ENCODE measurements around the gene SF3B2. TPM values are rescaled to one million over a fixed set of nuclear protein-coding genes. Genes with fewer than 3 reads are reported as not detected.
A peak's percentile ranks its signal among the peaks of the same experiment; 100 is the strongest.
"Not testable (repeated sequence)": the region's sequence is repeated elsewhere in the genome, so short reads cannot be mapped to it uniquely, and the experiment has no call there.

Gene SF3B2
- total and polyA plus RNA-seq, 9 donors, result 96.9 to 168 (median 137) TPM

- H3K36me3 ChIP-seq (ENCODE audit: control insufficient read depth, insufficient read depth, low read length), result no peaks in the 10 kb centered on the region
- H3K4me1 ChIP-seq (ENCODE audit: control insufficient read depth, insufficient read depth, low read length), result peaks cover 2% of the 10 kb centered on the region
- H3K9me3 ChIP-seq (replicated peaks; ENCODE audit: control insufficient read depth, low read depth, low read length), result no peaks in the 10 kb centered on the region
- no CpG with 5 or more reads among the region's 3 CpGs for WGBS (ENCODE audit: insufficient coverage)
- H3K27ac ChIP-seq (ENCODE audit: low read length), result no peak overlapping the region
- H3K27me3 ChIP-seq (ENCODE audit: control insufficient read depth, insufficient read depth, low read length), result no peaks in the 10 kb centered on the region
- no peak overlapping the region for H3K4me3 ChIP-seq (ENCODE audit: low read length)
- DNase-seq, result no peak
Measured at GRCh38 chr11:66101066-66101464, 48.9 kb downstream of the SF3B2 start.

- H3K4me3 ChIP-seq (ENCODE audit: low read length), result no peak overlapping the region
- DNase-seq, result no peak
- H3K27me3 ChIP-seq (ENCODE audit: control insufficient read depth, insufficient read depth, low read length), result no peaks in the 10 kb centered on the region
- peaks cover 2% of the 10 kb centered on the region for H3K4me1 ChIP-seq (ENCODE audit: control insufficient read depth, insufficient read depth, low read length)
- peaks cover 4% of the 10 kb centered on the region for H3K36me3 ChIP-seq (ENCODE audit: control insufficient read depth, insufficient read depth, low read length)
- H3K9me3 ChIP-seq (replicated peaks; ENCODE audit: control insufficient read depth, low read depth, low read length), result no peaks in the 10 kb centered on the region
- H3K27ac ChIP-seq (ENCODE audit: low read length), result no peak overlapping the region
- 49% methylated on average over 4 of the region's 4 CpGs for WGBS (ENCODE audit: insufficient coverage)
Measured at GRCh38 chr11:66104057-66104638, 52.0 kb downstream of the SF3B2 start.

- Histone ChIP-seq H3K4me3 (ENCODE audit: low read length) (no peak overlapping the region), H3K36me3 (ENCODE audit: control insufficient read depth, insufficient read depth, low read length) (peaks cover 4% of the 10 kb centered on the region), H3K9me3 (replicated peaks; ENCODE audit: control insufficient read depth, low read depth, low read length) (no peaks in the 10 kb centered on the region), H3K27me3 (ENCODE audit: control insufficient read depth, insufficient read depth, low read length) (no peaks in the 10 kb centered on the region), H3K27ac (ENCODE audit: low read length) (no peak overlapping the region), H3K4me1 (ENCODE audit: control insufficient read depth, insufficient read depth, low read length) (peaks cover under 1% of the 10 kb centered on the region)
- DNase-seq, result no peak
- WGBS (ENCODE audit: insufficient coverage), result 69% methylated on average over 2 of the region's 4 CpGs
Measured at GRCh38 chr11:66106786-66107599, 54.8 kb downstream of the SF3B2 start.

- 100% methylated on average over 1 of the region's 3 CpGs for WGBS (ENCODE audit: insufficient coverage)
- H3K27me3 ChIP-seq (ENCODE audit: control insufficient read depth, insufficient read depth, low read length), result no peaks in the 10 kb centered on the region
- no peak for DNase-seq
- H3K27ac ChIP-seq (ENCODE audit: low read length), result no peak overlapping the region
- H3K36me3 ChIP-seq (ENCODE audit: control insufficient read depth, insufficient read depth, low read length), result peaks cover 4% of the 10 kb centered on the region
- peaks cover 2% of the 10 kb centered on the region for H3K4me1 ChIP-seq (ENCODE audit: control insufficient read depth, insufficient read depth, low read length)
- H3K4me3 ChIP-seq (ENCODE audit: low read length), result no peak overlapping the region
- H3K9me3 ChIP-seq (replicated peaks; ENCODE audit: control insufficient read depth, low read depth, low read length), result no peaks in the 10 kb centered on the region
Measured at GRCh38 chr11:66107600-66108510, 55.7 kb downstream of the SF3B2 start.

GRCh38 chr11:66109294-66109693 is 57.1 kb downstream of the SF3B2 start:
- Histone ChIP-seq H3K27me3 (ENCODE audit: control insufficient read depth, insufficient read depth, low read length) (no peaks in the 10 kb centered on the region), H3K36me3 (ENCODE audit: control insufficient read depth, insufficient read depth, low read length) (peaks cover 4% of the 10 kb centered on the region), H3K9me3 (replicated peaks; ENCODE audit: control insufficient read depth, low read depth, low read length) (no peaks in the 10 kb centered on the region), H3K27ac (ENCODE audit: low read length) (no peak overlapping the region), H3K4me3 (ENCODE audit: low read length) (no peak overlapping the region), H3K4me1 (ENCODE audit: control insufficient read depth, insufficient read depth, low read length) (peaks cover 2% of the 10 kb centered on the region)
- WGBS (ENCODE audit: insufficient coverage), result no CpG with 5 or more reads among the region's 2 CpGs
- DNase-seq, result no peak

GRCh38 chr11:66111158-66111557 is 59.0 kb downstream of the SF3B2 start:
- peaks cover 2% of the 10 kb centered on the region for H3K4me1 ChIP-seq (ENCODE audit: control insufficient read depth, insufficient read depth, low read length)
- peaks cover 4% of the 10 kb centered on the region for H3K36me3 ChIP-seq (ENCODE audit: control insufficient read depth, insufficient read depth, low read length)
- WGBS (ENCODE audit: insufficient coverage), result 90% methylated on average over 1 of the region's 3 CpGs
- DNase-seq, result no peak
- no peaks in the 10 kb centered on the region for H3K9me3 ChIP-seq (replicated peaks; ENCODE audit: control insufficient read depth, low read depth, low read length)
- no peak overlapping the region for H3K27ac ChIP-seq (ENCODE audit: low read length)
- no peaks in the 10 kb centered on the region for H3K27me3 ChIP-seq (ENCODE audit: control insufficient read depth, insufficient read depth, low read length)
- no peak overlapping the region for H3K4me3 ChIP-seq (ENCODE audit: low read length)

GRCh38 chr11:66112041-66112491 is 59.9 kb downstream of the SF3B2 start:
- Histone ChIP-seq H3K9me3 (replicated peaks; ENCODE audit: control insufficient read depth, low read depth, low read length) (no peaks in the 10 kb centered on the region), H3K4me3 (ENCODE audit: low read length) (no peak overlapping the region), H3K27me3 (ENCODE audit: control insufficient read depth, insufficient read depth, low read length) (no peaks in the 10 kb centered on the region), H3K27ac (ENCODE audit: low read length) (no peak overlapping the region), H3K4me1 (ENCODE audit: control insufficient read depth, insufficient read depth, low read length) (peaks cover 2% of the 10 kb centered on the region), H3K36me3 (ENCODE audit: control insufficient read depth, insufficient read depth, low read length) (peaks cover 2% of the 10 kb centered on the region)
- no peak for DNase-seq
- 59% methylated on average over 4 of the region's 9 CpGs for WGBS (ENCODE audit: insufficient coverage)

GRCh38 chr11:66112601-66113499 is 60.7 kb downstream of the SF3B2 start:
- DNase-seq, result peak; percentile 37

GRCh38 chr11:66114957-66115356 is 62.8 kb downstream of the SF3B2 start:
- H3K27ac ChIP-seq (ENCODE audit: low read length); H3K4me3 ChIP-seq (ENCODE audit: low read length); DNase-seq; H3K27me3 ChIP-seq (ENCODE audit: control insufficient read depth, insufficient read depth, low read length); H3K4me1 ChIP-seq (ENCODE audit: control insufficient read depth, insufficient read depth, low read length); H3K9me3 ChIP-seq (replicated peaks; ENCODE audit: control insufficient read depth, low read depth, low read length); H3K36me3 ChIP-seq (ENCODE audit: control insufficient read depth, insufficient read depth, low read length): not testable (repeated sequence)
- WGBS (ENCODE audit: insufficient coverage), result no CpG with 5 or more reads among the region's 3 CpGs

More at GRCh38 chr11:66112601-66113499, 60.7 kb downstream of the SF3B2 start:
- no CpG with 5 or more reads among the region's 3 CpGs for WGBS (ENCODE audit: insufficient coverage)
- Histone ChIP-seq H3K27me3 (ENCODE audit: control insufficient read depth, insufficient read depth, low read length) (no peaks in the 10 kb centered on the region), H3K9me3 (replicated peaks; ENCODE audit: control insufficient read depth, low read depth, low read length) (no peaks in the 10 kb centered on the region), H3K36me3 (ENCODE audit: control insufficient read depth, insufficient read depth, low read length) (no peaks in the 10 kb centered on the region), H3K27ac (ENCODE audit: low read length) (no peak overlapping the region), H3K4me3 (ENCODE audit: low read length) (no peak overlapping the region), H3K4me1 (ENCODE audit: control insufficient read depth, insufficient read depth, low read length) (peaks cover 2% of the 10 kb centered on the region)
